Gastroesophageal sphincter (tissue), 3 donors: ENCODE results near the gene DPYD.

ENCODE experiments used
- CTCF ChIP-seq, 4 experiments: fragments of 200-600 bp in 2 of 4; fragments of 450-650 bp in 2 of 4; sonication (generic) in 1 of 4; IDR thresholded peaks; one replicate each; pipeline ENCODE4 v1.5.1; 2017 to 2019; ENCODE audit warnings: antibody characterized with exemption in 4 of 4, mild to moderate bottlenecking in 2 of 4, moderate library complexity in 2 of 4
- EP300 ChIP-seq: sonication (generic); formaldehyde crosslinking; IDR thresholded peaks from one replicate; pipeline ENCODE4 v1.6.1; 2017; ENCODE audit warnings: antibody characterized with exemption, mild to moderate bottlenecking
- POLR2A ChIP-seq, 2 donors: fragments of 450-650 bp; IDR thresholded peaks; one replicate each; pipeline ENCODE4 v1.6.1; 2017; ENCODE audit warnings: antibody characterized with exemption in 2 of 2, mild to moderate bottlenecking in 2 of 2, moderate library complexity in 1 of 2
- POLR2AphosphoS5 ChIP-seq: sonication (generic); formaldehyde crosslinking; IDR thresholded peaks from one replicate; pipeline ENCODE4 v1.6.1; 2017; ENCODE audit warnings: antibody characterized with exemption

GRCh38 chr1:97623220-97623619 is 297.6 kb downstream of the DPYD start:
- TF ChIP-seq CTCF (IDR thresholded peaks at IDR 0.05), result no peak
- TF ChIP-seq POLR2AphosphoS5, result no peak
- TF ChIP-seq POLR2A (IDR thresholded peaks at IDR 0.05), result no peak
- no peak for TF ChIP-seq EP300
